OCI-LY7 (cell line): ENCODE results near the gene CREG2. TPM values are rescaled to one million over a fixed set of nuclear protein-coding genes. Genes with fewer than 3 reads are reported as not detected.

Experiments used
- Bru-seq: library from RNA; stranded (reverse); fragments of 400-500 nt; gene quantifications from one replicate; lab custom pipeline; 2021; lab: Mats Ljungman, UMichigan
- BruChase-seq, 2 experiments: library from RNA; stranded (reverse); fragments of 400-500 nt; gene quantifications; one replicate each; lab custom pipeline; 2021; lab: Mats Ljungman, UMichigan
- BruUV-seq: library from RNA; stranded (reverse); fragments of 400-500 nt; replicated peaks from 2 replicates; lab custom pipeline; 2021; lab: Mats Ljungman, UMichigan
- CTCF ChIA-PET: fragments of 300-600 bp; sonication (Branson Sonifier 250); formaldehyde crosslinking; loops from one replicate; lab custom pipeline; 2022; ENCODE audit warnings: antibody characterized with exemption; ENCODE audit not compliant: unreplicated experiment; lab: Charles Lee
- POLR2A ChIA-PET: fragments of 300-600 bp; sonication (Branson Sonifier 250); formaldehyde crosslinking; loops from one replicate; lab custom pipeline; 2022; ENCODE audit warnings: antibody characterized with exemption; lab: Charles Lee
- DNase-seq: peaks from one replicate; pipeline ENCODE4 v3.0.0-alpha.2; 2015; ENCODE audit warnings: low spot score
- H2AFZ ChIP-seq: fragments of 200-600 bp; sonication (generic), shearing (Covaris generic); 2 replicates; pipeline ENCODE4 v1.6.1; 2014; ENCODE audit warnings: mild to moderate bottlenecking, antibody characterized with exemption, low read length, moderate library complexity
- H3K27ac ChIP-seq: fragments of 200-600 bp; sonication (generic); 2 replicates; pipeline ENCODE4 v1.5.1; 2014; ENCODE audit warnings: mixed run types, low read depth, mild to moderate bottlenecking, moderate library complexity, low read length, inconsistent platforms; ENCODE audit not compliant: poor library complexity, severe bottlenecking
- H3K36me3 ChIP-seq: fragments of 200-600 bp; sonication (generic); 2 replicates; pipeline ENCODE4 v1.6.1; 2014; ENCODE audit warnings: mild to moderate bottlenecking, antibody characterized with exemption, low read length, moderate library complexity, mixed read lengths; ENCODE audit not compliant: insufficient read depth
- H3K4me1 ChIP-seq: fragments of 200-600 bp; sonication (generic); 2 replicates; pipeline ENCODE4 v1.5.1; 2014; ENCODE audit warnings: mild to moderate bottlenecking, low read length; ENCODE audit not compliant: insufficient read depth, poor library complexity, severe bottlenecking
- H3K4me2 ChIP-seq: fragments of 200-600 bp; sonication (generic); 2 replicates; pipeline ENCODE4 v1.6.1; 2014; ENCODE audit warnings: mild to moderate bottlenecking, low read length
- H3K4me3 ChIP-seq: fragments of 200-600 bp; sonication (generic); 2 replicates; pipeline ENCODE4 v1.5.1; 2014; ENCODE audit warnings: mild to moderate bottlenecking, low read depth, low read length; ENCODE audit not compliant: poor library complexity, severe bottlenecking
- H3K79me2 ChIP-seq: fragments of 200-600 bp; sonication (generic); 2 replicates; pipeline ENCODE4 v1.6.1; 2016; ENCODE audit warnings: low read depth, mild to moderate bottlenecking, low read length, moderate library complexity, mixed read lengths; ENCODE audit not compliant: insufficient read depth
- H3K9me2 ChIP-seq: fragments of 200-600 bp; sonication (generic); 2 replicates; pipeline ENCODE4 v1.6.1; 2016; ENCODE audit warnings: mild to moderate bottlenecking, low read length, mixed read lengths; ENCODE audit not compliant: insufficient read depth
- H3K9me3 ChIP-seq: fragments of 200-600 bp; sonication (generic); 2 replicates; pipeline ENCODE4 v1.6.1; 2014; ENCODE audit warnings: mild to moderate bottlenecking, mixed run types, low read length, mixed read lengths
- H4K20me1 ChIP-seq: fragments of 200-600 bp; sonication (generic); 2 replicates; pipeline ENCODE4 v1.6.1; 2014; ENCODE audit warnings: mild to moderate bottlenecking, antibody characterized with exemption, low read length, moderate library complexity, mixed read lengths; ENCODE audit not compliant: insufficient read depth
- EZH2phosphoT487 ChIP-seq: fragments of 200-600 bp; sonication (generic); IDR thresholded peaks from 2 replicates; pipeline ENCODE4 v1.6.1; 2018; ENCODE audit warnings: low read depth, borderline replicate concordance, mild to moderate bottlenecking, mixed run types, antibody characterized with exemption, low read length, moderate library complexity, mixed read lengths
- intact Hi-C: fragments of 100-400 bp; cut with micrococcal nuclease; formaldehyde crosslinking; loops from one replicate; pipeline ENCODE4 v1.10.0; 2022; ENCODE audit not compliant: unreplicated experiment
- long read RNA-seq: library from polyadenylated mRNA; stranded (forward); transcript quantifications from one replicate; pipeline ENCODE4 v2.0.0, GENCODE V29; 2022
- total RNA-seq, 2 experiments: library from RNA; depleted of rRNA in 1 of 2; stranded (reverse); fragments of >200 nt in 1 of 2; shearing (Covaris generic) in 1 of 2; gene quantifications; 2 replicates each; pipeline ENCODE4 v1.2.3, GENCODE V29; 2014 to 2022
- TF ChIP-seq, protein P1 (sequence below): fragments of 200-600 bp; sonication (generic); conservative IDR thresholded peaks from 2 replicates; pipeline ENCODE4 v1.5.1; 2014; ENCODE audit warnings: mild to moderate bottlenecking, antibody characterized with exemption, low read length, moderate library complexity, mixed read lengths

Gene CREG2, protein sequence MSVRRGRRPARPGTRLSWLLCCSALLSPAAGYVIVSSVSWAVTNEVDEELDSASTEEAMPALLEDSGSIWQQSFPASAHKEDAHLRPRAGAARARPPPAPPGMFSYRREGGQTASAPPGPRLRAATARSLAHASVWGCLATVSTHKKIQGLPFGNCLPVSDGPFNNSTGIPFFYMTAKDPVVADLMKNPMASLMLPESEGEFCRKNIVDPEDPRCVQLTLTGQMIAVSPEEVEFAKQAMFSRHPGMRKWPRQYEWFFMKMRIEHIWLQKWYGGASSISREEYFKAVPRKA
- total RNA-seq (2014; rRNA removed; shearing (Covaris generic)) (not detected in 2 replicates), total RNA-seq (2022) (not detected in 2 replicates), Bru-seq, nascent RNA (not detected), BruChase-seq, experiment 1, labeled RNA remaining after a 6-hour chase (not detected), BruChase-seq, experiment 2, labeled RNA remaining after a 2-hour chase (percentile 3 among the genes with signal in this experiment)
- long read RNA-seq, result 0 reads

DNA sequence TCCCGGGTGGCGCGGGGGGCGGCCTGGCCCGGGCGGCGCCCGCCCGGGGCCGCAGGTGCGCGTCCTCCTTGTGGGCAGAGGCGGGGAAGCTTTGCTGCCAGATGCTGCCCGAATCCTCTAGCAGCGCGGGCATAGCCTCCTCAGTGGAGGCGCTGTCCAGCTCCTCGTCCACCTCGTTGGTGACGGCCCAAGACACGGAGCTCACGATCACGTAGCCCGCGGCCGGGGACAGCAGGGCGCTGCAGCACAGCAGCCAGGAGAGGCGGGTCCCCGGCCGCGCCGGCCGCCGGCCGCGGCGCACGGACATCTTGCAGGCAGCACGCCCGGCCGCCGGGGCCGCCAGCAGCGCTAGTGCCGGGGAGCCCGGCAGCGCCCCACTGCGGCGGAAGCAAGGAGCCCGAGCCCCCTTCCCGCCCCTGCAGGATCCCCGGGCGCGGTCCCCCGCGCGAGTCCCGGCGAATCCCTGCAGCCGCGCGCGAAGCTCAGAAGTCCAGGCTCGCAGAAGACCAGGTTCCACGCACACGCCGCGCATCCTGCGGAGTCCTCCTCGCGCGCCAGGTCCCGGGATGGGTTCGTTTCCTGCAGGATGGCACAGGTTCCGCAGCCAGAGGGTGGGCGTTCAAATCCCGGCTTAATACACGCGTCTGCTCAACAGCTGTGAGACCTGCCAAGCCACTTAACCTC lies at the start of gene CREG2:
CREG2 (minus strand) TSS at position 353 of the 684 bp plus-strand sequence; CDS start at position 307, 46 bp downstream.
- no peaks in the 10 kb centered on the region for H3K4me1 ChIP-seq

DNA sequence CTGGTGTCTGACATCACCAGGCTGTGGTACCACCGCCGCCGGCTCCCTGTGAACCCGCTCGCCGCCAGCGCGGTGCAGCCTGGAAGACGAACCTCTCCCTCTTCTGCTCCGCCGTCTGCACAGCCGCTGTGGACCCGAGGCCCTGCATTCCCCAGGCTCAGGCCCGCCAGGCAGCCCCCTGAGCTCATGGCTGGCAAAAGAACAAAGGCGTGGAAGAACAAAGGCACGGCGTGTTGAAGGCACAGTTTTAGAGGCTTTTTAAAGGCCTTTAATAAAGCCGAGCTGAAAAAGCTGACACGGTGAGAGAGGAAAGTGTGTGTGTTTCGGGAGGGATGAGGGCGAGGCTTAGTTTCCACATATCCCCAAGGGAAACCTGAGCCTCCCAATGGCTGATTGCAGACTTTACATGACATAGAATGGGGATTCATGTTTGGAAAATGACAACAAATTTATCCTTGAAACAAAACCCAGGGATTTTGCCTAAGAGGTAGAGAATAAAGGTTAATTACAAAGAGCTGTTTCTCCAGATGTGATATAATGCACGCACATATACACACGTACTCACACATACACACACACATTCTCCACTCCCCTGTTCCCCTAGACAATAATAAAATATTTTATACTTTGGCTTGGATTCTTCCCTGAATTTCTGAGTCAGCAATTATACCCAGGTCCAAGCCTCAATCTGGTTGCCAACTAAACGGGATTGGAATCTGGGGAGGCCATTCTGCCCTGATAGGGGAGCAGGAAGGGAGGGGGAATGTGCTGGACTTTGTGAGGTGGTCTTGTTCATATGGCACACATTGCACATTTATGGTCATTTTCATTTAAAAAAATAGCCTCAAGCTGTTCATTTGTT lies 47.9 kb upstream of the CREG2 start:
- H3K79me2 ChIP-seq, result no peaks in the 10 kb centered on the region
- BruUV-seq, result no TSS peak
- POLR2A ChIA-PET, result no interaction called here

More for the DNA sequence above, at the start of gene CREG2:
- no peaks in the 10 kb centered on the region for H3K9me3 ChIP-seq
- no peak within 1 kb of the TSS for H3K4me3 ChIP-seq
- BruUV-seq, result no TSS peak
- no peaks in the 10 kb centered on the region for H3K36me3 ChIP-seq
- intact Hi-C loops, result no loop called here
- ChIA-PET POLR2A (no interaction called here), CTCF (no interaction called here)
- H3K27ac ChIP-seq, result no peak within 1 kb of the TSS
- H2AFZ ChIP-seq, result no peak within 1 kb of the TSS
- no peaks in the 10 kb centered on the region for H3K9me2 ChIP-seq
- no peaks in the 10 kb centered on the region for H4K20me1 ChIP-seq
- no peak for DNase-seq
- no peak within 1 kb of the TSS for H3K4me2 ChIP-seq
- TF ChIP-seq EZH2phosphoT487, result no peak
- TF ChIP-seq, protein P1, sequence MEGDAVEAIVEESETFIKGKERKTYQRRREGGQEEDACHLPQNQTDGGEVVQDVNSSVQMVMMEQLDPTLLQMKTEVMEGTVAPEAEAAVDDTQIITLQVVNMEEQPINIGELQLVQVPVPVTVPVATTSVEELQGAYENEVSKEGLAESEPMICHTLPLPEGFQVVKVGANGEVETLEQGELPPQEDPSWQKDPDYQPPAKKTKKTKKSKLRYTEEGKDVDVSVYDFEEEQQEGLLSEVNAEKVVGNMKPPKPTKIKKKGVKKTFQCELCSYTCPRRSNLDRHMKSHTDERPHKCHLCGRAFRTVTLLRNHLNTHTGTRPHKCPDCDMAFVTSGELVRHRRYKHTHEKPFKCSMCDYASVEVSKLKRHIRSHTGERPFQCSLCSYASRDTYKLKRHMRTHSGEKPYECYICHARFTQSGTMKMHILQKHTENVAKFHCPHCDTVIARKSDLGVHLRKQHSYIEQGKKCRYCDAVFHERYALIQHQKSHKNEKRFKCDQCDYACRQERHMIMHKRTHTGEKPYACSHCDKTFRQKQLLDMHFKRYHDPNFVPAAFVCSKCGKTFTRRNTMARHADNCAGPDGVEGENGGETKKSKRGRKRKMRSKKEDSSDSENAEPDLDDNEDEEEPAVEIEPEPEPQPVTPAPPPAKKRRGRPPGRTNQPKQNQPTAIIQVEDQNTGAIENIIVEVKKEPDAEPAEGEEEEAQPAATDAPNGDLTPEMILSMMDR, result no peak
- no peaks in the 10 kb centered on the region for H3K79me2 ChIP-seq

More for the DNA sequence above, 47.9 kb upstream of the CREG2 start:
- intact Hi-C loops, result no loop called here
- Histone ChIP-seq H3K27ac (no peak overlapping the region), H3K4me1 (no peaks in the 10 kb centered on the region), H4K20me1 (no peaks in the 10 kb centered on the region), H3K9me2 (no peaks in the 10 kb centered on the region), H3K4me2 (no peak overlapping the region), H3K9me3 (no peaks in the 10 kb centered on the region), H2AFZ (no peak overlapping the region), H3K4me3 (no peak overlapping the region), H3K36me3 (no peaks in the 10 kb centered on the region)
- TF ChIP-seq, protein P1, result no peak
- no peak for TF ChIP-seq EZH2phosphoT487
- CTCF ChIA-PET, result no interaction called here
- no peak for DNase-seq
